Astrocyte of the hippocampus (primary cell): ENCODE data around the gene SSR2.
"Not testable (repeated sequence)": the region's sequence is repeated elsewhere in the genome, so short reads cannot be mapped to it uniquely, and the experiment has no call there.

Experiments
- DNase-seq: peaks from one replicate; pipeline ENCODE4 v3.0.0; 2011; ENCODE audit warnings: low read depth, low spot score

SSR2 gene

GRCh38 chr1:155996166-155996565 is 24.6 kb downstream of the SSR2 start:
- DNase-seq, result no peak

GRCh38 chr1:155993595-155993994 is 27.2 kb downstream of the SSR2 start:
- no peak for DNase-seq

GRCh38 chr1:155990005-155990739 is 30.6 kb downstream of the SSR2 start:
- DNase-seq, result no peak

DNA sequence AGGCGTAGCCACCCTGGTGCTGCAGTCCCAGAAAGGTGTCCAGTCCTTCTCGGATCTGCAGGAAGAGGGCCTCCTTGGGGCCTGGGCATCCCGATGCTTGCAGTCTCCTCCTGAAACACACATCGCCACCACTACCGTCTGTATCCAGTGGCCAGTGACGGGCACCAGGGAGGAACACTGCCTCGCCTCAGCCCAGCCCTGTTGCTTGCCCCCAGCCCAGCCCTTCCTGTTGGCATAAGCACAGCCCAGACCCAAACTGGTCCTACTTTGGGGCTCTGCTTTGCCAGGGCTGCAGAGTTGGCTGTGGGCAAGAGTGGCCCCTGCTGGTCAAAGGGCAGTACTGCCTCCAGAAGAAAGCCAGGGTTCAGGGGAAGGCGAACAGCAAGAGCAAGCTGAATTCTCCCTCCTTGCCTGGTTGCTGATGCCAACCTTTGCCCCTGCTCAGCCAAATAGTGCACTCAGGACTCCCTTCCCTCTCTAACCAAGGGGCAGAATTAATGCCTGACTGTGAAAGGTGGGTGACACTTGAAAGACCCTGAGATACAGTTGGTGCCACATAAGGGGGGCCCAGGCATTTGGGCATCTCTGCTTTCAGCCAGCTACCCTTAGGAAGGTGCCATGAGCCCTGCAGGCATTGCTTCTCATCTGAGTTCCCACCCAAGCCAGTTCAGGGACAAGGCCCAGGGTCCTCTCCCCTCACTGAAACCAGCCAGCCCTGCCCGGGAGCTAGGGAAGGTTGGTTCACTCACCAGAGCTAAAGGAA is 31.3 kb downstream of the SSR2 start:
- DNase-seq, result peak; percentile 85

GRCh38 chr1:155984903-155985645 is 35.7 kb downstream of the SSR2 start:
- DNase-seq, result not testable (repeated sequence)

DNA sequence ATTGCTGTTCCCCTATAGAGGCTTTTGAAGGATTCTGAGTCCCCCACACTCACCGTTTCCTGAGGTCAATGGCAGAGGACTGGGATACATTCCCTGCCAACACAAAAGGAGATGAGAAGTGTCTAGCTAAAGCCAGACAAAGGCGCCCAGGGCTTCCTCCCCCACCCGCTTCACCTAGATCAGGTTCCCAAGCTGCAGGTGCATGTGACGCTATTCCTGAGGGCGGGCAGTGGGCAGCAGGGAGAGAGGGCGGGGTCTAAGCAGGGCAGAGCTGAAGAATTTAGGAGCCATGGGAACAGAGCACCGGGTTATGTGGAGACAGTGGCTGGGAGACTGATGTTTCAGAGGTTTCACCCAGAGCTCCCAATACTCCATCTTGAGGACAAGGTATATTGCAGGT is 36.4 kb downstream of the SSR2 start:
- DNase-seq, result no peak

DNA sequence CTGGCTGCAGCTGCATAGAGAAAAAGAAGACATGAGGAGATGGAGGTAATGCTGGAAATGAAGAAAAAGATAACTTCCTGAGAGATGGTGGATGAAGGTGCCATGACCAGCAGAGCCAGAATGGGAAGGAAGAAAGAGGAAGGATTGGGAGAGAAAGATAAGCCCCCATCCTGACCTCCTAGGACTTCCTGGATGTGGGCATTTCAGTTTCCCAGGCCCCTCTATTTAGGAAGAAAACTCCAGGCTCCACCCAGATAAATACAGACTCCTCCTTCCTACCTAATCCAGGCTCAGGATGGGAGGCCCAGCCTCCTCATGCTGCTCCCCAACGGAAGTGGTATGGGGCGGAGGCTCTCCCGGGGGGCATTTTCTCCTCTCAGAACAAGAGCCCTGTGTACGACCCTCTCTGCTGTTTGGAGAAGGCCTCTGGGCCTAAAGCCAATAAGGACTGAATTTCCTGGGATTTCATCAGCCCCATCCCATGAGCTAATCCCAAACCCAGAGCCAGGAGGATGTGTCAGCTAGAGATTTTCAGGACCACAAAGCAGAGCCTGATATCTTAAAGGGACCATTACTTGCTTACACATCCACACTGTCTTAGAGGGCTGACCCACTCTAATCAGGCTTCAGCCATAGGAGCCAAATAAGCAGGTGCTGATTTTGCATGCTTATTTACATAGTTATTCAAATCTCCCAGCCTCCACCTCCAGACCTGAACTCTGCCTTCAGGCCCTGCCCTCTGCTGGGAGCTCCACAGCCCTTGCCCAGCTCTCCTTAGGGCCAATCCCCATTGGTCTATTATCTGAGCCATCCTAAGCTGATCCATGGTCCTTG is 37.3 kb downstream of the SSR2 start:
- peak; percentile 78 for DNase-seq

- DNase-seq, result no peak
These were observed 38.6 kb downstream of the SSR2 start for GRCh38 chr1:155982106-155982505.

DNA sequence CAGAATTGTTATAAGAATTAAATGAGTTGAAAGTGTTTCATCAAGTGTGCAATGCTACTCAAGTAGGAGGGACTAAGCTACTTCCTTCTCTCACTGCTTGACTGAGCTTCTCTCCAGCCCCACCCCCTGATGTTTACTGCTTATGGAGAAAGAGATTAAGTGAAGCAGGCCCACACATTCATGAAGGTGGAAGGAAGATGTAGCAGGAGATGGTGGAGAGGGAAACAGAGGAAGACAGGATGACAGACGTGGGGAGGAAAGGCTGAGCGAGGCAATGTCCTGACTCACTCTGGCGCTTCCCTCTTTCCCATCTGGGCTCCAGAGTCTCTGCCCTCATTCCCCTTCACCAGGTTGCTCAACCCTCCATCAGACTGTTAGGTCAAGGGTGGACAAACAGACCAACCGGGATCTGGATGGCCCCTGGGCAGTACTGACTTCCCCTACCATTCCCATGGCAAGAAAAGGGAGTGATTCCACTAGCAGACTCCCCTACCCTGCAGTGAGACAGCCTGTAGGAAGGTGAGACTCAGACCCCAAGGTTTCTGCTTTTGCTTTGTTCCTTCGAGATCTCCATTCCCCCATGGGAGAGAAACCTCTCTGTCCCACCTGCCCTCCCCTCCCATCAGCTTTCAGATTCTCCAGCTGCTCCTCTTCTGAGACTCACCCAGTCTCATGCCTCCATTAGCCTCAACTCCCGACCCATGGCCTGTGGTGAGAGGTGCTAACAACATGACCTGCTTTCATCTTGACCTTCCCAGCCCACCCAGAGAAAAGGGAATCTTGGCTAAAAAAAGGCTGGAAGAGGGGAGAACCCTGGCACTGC is 39.3 kb downstream of the SSR2 start:
- DNase-seq, result peak; percentile 22

DNA sequence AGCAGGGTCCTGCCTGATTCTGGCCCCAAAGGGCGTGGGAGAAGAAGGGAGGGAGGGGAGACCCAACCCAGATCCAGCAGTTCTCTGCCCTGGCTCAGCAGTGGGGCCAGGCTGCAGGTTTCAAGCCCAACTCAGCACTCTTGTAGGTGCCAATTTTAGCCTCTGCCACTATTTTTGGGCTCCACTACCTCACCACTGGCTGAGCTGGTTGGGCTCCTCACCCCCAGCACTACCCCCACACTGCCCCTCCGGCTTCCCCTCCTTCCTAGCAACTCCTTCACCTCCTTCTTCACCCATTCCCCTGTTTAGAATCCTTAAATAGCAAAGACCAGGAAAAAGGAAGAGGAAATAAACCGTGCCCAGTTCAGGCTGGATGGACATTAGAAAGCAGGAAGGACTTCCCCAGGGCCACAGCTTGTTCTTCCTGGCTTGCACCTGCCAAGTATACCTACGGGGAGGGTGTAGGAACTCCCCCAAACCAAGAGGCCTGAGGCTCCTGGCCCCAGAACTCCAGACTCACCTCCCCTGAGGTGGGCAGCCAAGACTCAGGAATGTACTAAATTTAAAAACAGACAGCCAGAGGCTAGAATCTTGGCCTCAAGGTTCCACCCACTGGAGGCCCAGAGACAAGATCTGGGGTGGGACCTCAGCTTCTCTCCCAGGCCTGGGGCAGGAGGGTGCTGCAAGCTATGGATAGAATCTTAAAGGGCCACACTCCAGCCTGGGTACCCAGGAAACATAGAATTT is 41.0 kb downstream of the SSR2 start:
- no peak for DNase-seq

DNA sequence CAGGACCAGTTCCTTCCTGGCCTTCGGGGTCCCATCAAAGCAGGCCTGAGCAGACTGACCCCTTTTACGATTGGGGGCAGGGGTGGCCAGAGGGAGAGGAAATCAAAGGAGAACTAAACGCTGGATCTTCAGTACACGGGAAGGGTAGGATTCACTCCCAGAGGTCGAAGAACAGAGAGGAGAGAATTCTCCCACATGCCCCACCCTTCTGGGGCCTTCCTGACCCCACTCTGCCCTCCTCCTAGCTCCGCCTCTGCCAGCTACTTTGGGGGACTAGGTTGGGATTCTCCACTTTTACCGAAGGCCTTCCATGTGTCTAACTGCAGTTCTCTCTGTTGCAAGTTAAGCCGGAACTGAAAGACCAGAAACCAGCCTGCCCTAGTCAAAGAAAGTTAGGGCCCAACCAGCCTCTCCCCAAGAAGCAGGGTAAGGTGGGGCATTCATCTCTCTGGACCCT is 41.8 kb downstream of the SSR2 start:
- no peak for DNase-seq

DNA sequence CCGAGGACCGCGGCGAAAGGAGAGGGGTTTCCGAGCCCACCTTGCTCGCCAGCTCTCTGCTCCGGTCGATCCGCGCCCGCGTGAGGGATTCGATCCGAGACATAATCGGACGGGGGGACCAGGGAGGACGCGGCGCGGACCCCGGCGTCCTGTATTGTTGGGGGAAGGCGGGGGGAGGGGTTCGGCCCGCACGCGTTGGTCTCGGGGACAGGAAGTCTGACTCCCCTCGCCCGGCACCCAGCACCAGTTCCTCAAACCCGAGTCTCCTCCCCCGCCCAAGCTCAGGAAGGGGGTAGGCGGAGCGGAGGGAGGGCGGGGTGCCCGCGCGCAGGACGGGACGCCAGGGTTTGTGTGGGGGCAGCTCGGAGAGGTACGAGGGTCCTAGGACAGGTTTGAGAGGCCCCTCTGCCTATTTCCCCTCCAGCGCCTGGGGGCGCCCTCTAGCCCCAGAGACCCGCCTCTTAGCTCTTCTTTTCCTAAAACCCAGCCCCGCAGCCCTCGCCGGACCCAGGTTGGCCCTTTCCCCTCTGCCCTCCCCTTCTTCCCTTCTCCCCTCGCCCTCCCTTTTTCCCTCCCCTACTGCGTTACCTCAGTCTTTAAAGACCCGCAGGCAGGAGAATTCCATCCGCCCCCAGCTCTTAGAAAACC is 42.3 kb downstream of the SSR2 start, which contains the start of gene ARHGEF2:
Gene ARHGEF2 (minus strand): TSS at position 223 of the 648 bp plus-strand sequence. CDS start 120 bp downstream, at position 103.
- DNase-seq, result peak; percentile 78

- peak; percentile 66 for DNase-seq
These were observed 42.9 kb downstream of the SSR2 start for GRCh38 chr1:155977690-155978324.

DNA sequence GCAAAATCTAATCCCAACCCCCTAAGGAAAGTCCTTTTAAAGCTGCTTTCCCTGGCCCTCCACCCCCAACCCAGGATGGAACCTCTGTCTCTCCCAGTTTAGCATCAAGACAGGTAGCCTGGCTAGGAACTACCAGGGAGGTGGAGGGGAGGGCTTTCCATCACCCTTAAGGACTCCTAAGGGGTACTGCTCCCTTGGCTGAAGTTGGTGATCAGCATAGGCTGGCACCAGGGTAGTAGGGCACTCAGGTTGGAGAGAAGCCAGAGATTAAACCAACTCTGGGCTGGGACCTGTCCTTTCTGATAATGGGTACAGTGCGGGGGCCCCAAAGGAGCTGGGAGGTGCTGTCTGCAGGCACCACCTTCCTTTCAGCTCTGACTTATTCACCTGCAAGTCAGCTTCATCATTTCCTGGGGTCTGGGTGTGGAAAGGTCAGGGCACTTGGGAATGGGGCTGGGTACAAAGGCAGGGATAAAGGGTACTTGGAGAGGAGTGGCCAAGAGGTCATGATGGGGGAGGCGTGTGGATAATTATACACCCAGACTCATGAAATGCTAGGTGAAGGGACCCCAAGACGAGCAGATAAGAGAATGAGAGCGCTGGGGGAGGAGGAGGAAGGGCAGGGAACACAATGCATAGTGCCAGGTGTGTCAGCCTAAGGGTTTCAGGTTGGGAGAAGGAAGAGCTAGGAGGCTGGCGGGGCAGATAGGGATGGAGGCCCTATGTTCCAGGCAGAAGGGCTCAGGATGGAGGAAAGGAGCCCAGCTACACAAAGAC is 43.6 kb downstream of the SSR2 start:
- DNase-seq, result no peak

DNA sequence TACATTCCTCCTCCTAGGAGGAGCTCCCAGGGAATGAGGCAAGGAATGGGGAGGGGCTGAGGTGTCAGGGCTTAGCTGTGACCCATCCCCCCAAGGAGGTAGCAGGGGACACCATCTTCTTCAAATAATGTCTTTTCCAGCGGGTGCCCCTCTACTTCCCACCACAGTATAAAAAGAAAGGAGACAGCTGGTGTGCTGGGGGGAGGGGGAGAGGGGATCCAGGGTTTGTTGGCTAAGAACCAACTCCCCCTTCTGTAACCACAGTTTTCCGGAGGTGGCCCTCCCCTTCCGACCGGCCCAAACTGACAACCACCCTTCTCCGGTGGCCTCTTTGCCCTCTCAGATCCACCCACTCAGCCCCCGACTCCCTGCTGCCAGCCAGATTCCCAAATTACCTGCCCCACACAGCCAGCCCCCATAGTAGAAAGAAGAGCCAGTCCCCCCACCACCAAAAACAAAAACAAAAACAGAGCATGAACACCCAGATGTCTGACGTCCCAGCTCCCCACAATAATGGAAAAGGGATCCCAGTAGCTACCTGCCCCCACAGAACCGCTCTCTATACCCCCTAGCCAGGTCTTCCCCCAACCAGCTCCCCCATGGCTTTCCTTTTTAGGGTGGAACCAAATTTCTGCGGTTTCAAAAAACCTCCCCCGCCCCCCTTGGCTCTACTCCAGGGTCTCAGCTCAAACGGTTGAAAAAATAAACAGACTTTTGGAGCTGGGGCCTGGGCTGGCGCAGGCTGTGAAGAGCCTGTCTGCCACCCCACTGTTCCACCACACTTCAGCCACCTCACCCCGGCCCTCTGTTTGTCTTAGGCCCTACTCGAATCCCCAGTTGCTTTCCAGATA is 44.5 kb downstream of the SSR2 start:
- peak; percentile 73 for DNase-seq

DNA sequence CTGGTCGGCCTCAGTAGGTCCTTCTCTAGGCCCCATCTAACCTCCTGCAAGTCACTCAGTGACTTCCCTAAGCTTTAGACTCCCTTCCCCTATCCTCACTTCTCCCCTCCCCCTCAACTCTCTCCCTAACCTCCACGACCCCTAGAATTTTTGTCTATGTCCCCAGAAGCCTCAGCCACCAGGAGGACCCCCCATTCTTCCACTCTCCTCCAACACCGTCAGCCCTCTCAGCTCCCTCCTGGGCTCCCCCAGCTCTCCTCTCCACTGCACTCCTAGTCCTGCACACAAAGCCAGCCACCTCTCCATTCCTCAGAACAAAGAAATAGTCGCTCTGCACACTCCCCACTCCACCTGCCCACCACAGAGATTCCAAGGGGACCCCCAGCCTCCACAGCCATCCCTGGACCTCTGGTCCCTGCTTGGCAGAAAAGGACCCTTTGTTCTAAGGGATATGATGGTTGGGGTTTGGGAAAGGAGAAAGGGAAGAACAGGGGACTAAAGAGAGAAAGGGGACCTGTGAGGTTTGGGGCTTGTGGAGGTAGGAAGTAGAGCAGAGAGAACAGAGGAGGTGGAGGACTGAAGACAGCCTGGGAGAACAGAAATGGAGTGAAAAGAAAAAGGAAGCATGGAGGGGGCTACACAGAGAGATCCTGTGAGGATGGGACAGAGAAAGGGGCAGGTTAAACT is 45.2 kb downstream of the SSR2 start:
- no peak for DNase-seq
